GM18909 (cell line): ENCODE measurements around the gene ORC6.

ENCODE experiments used
- ATAC-seq: cut with Tn5 transposase; IDR thresholded peaks from one replicate; pipeline ENCODE4 v1.9.1; 2021; ENCODE audit warnings: mild to moderate bottlenecking; ENCODE audit not compliant: unreplicated experiment, poor library complexity

ORC6 gene

DNA sequence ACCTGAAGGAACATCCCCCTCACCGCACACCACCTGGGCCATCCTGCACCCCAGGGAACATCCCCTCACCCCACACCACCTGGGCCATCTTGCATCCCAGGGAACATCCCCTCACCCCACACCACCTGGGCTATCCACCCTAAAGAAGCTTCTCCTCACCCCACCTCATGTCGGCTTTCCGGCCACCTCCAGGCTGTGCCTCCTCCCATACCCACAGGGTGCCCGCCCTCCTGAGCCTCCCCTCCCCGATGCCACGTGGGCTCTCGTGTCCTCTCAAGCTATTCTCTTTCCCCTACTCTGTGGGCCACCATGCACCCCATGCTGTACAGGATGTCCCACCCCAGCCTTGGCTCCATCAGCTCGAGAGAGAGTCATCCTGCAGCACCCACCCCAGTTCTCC lies 40.7 kb downstream of the ORC6 start:
- no peak for ATAC-seq

DNA sequence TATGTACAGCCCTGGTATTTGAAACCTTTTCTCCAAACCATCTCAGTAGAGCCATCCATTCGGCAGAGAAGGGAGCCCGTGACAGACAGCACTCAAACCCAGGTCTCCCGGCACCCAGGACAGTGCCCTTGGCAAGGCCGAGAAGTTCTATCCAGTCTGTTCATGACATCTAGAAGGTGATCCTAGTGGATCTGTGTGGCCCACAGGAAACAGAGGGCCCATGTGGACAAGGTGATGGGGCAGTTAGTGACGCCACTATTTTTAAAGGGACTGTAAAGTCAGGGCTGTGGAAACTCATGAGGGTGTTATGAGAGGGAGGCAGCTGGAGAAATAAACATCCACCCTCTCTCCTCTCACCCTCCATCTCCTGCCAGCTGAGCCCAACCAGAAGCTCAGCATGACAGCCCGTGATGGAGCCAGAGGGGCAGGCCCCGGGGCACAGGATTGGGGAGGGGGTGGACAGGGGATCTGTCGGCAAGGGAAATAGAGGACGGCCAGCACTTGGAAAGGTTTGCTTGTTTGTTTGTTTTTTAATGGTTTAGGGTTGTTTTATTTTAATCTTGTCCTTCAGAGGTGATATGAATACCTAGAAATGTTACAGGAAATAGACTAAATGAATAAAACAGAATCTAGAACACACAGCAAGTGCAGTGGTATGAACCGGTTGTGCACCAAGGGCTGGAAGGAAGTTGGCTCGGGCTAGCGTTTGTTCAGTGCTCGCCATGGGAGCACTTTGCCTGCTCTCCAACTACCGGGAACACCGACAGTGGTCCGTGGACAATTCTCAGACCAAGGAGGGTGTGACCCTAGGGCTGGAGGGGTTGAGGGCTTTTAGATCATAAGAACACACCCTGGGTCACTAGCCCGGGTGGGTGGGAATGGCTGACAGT lies 41.6 kb downstream of the ORC6 start:
- no peak for ATAC-seq

- no peak for ATAC-seq
Observed at GRCh38 chr16:46731691-46732555, 42.5 kb downstream of the ORC6 start.

DNA sequence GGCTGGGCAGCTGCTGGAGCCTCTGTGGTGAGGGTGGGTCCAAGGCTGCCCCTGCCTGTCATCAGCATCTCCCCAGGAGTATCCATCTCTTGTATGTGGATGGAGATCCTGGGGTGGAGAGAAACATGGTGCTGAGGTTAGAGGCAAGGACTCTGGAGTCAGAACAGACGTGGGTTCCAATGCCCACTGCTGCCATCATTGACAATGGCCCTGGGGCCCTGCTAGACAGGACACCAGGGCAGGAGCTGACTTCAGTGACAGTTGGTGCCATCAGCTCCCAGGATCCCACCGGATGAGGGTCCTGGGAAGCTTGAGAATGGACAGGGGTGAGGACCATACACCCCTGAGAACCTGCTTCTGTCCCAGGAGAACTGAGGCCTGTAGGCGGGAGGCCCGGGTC lies 43.1 kb downstream of the ORC6 start:
- ATAC-seq: no peak

DNA sequence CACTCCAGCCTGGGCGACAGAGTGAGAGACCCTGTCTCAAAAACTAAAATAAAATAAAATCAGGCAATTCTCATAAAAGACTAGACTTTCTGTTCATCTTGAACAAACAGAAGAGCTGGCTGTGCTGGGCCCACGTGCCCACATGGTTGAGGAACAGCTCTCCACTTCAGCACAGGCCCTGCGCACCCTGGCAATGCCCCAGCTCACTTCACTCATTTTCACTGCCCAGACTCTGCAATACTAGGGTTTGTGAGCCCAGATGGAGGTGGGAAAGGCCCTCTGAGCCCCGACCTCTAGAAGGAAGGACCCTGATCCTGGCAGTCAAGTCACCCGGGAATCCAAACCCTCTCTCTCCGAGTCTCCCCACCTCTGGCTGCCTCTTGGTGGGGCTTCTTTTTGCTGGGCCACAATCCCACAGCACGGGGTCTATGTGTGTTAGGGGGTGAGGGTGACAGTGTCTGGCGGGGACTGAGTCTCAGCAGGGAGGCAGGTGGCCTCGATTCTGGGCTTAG lies 43.9 kb downstream of the ORC6 start:
- ATAC-seq: no peak

GRCh38 chr16:46736695-46737094 lies 47.2 kb downstream of the ORC6 start:
- no peak for ATAC-seq

DNA sequence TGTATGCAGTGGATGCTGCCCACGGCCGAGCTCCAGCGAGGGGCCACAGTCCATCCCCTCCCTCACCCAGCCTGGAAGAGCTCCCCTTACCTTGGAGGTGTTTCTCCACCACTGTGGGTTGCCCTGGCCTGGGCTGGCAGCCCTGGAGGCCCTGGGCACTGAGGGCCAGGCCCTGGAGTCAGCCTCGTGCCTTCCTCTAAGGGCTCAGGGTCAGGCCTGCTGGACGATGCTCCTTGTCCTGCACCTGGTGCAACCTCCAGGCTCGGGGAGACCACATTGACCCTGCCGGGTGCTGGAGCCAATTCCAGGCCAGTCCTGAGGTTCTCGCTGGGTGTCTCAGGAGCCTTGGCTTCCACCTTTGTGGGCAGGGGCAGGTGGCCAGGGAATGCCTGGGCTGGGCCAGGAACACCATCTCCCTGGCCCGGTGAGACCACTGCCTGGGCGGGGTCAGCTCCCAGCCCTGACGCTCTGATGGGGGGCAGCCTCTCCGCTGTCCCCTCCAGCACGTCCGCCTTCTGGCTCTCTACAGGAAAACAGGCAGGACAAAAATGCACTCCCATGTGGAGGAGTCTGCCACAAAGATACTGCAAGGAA lies 48.3 kb downstream of the ORC6 start:
- no peak for ATAC-seq

GRCh38 chr16:46739934-46740333 lies 50.5 kb downstream of the ORC6 start:
- no peak for ATAC-seq

- peak; percentile 82 for ATAC-seq
Observed at GRCh38 chr16:46743232-46743719, 53.8 kb downstream of the ORC6 start.

- ATAC-seq: no peak
Observed at GRCh38 chr16:46745617-46746016, 56.2 kb downstream of the ORC6 start.

DNA sequence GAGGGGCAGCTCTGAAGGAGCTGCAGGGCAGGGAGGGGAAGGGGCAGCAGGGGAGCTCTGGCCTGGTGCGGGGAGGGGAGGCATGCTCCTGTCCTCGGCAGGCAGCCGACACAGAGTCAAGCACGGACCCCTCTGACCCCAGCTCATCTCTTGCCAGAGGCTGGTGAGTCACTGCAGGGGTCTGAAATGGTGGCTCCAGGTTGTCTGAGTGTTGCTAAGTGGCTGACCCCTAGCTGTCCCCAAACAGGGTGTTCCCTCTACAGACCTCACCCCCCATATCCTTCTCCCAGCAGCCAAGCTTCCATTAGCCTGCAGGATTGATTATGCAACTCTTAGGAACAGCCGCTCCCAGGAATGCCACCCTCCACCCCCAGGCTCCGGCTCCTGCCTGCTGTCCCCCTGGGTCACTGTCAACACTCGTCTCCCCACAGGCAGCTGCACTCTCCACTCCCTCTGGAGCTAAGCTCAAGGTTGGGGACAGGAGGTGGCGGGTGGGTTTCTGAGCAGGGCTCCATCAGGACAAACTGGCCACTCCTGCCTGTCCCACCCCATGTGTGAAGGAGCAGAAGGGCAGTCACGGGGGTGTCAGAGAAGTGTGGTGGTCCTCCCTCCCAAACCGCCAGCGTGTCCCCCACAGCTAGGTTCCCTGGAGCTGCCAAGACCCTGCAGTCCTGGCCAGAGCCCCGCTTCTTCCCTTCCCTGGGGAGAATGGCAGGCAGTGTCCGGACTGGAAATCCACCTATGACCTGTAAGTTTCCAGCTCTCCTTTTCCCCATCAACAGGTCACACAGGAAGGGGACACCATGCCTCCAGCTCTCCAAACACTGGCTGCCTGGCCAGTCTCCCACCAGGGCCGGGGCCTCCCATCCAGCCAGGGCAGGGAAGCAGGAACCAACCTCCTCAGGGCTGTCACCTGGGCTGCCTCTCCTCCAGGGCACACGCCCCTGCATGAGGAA lies 57.6 kb downstream of the ORC6 start:
- ATAC-seq: no peak
